GM21825 (cell line): ENCODE results near the gene MYRF.

Source experiments
- ATAC-seq: cut with Tn5 transposase; IDR thresholded peaks from one replicate; pipeline ENCODE4 v1.9.1; 2021; ENCODE audit warnings: mild to moderate bottlenecking, moderate library complexity; ENCODE audit not compliant: unreplicated experiment

The MYRF gene

GRCh38 chr11:61814958-61815789, 62.7 kb downstream of the MYRF start:
- peak; percentile 43 for ATAC-seq

- ATAC-seq: peak; percentile 28
These were observed 63.6 kb downstream of the MYRF start for GRCh38 chr11:61815790-61816735.

- peak; percentile 59 for ATAC-seq
These were observed 64.5 kb downstream of the MYRF start, which contains the start of gene FADS1 for GRCh38 chr11:61816736-61817455. Gene FADS1, minus strand, starts transcription at chr11:61817003. Its CDS starts 74 bp downstream, at chr11:61816929.

- ATAC-seq: no peak
These were observed 65.2 kb downstream of the MYRF start for GRCh38 chr11:61817471-61818202.

GRCh38 chr11:61820174-61820573, 67.7 kb downstream of the MYRF start:
- no peak for ATAC-seq

- ATAC-seq: no peak
These were observed 74.6 kb downstream of the MYRF start for GRCh38 chr11:61826930-61827570.

GRCh38 chr11:61827571-61828378, 75.3 kb downstream of the MYRF start, which contains the start of gene FADS2:
Gene FADS2, plus strand, starts transcription at chr11:61828300. Its CDS starts 91 bp downstream, at chr11:61828391.
- ATAC-seq: peak; percentile 57

GRCh38 chr11:61828379-61828628, 75.9 kb downstream of the MYRF start:
- peak; percentile 2 for ATAC-seq

GRCh38 chr11:61828629-61829407, 76.4 kb downstream of the MYRF start:
- no peak for ATAC-seq

GRCh38 chr11:61829806-61830205, 77.4 kb downstream of the MYRF start:
- no peak for ATAC-seq

GRCh38 chr11:61830237-61831105, 78.0 kb downstream of the MYRF start:
- ATAC-seq: no peak

- no peak for ATAC-seq
These were observed 79.8 kb downstream of the MYRF start for GRCh38 chr11:61832207-61832606.

- ATAC-seq: no peak
These were observed 80.3 kb downstream of the MYRF start for GRCh38 chr11:61832754-61833153.

- ATAC-seq: no peak
These were observed 81.0 kb downstream of the MYRF start for GRCh38 chr11:61833471-61833870.

GRCh38 chr11:61833926-61834277, 81.5 kb downstream of the MYRF start:
- ATAC-seq: no peak

- peak; percentile 89 for ATAC-seq
These were observed 82.0 kb downstream of the MYRF start for GRCh38 chr11:61834278-61835048.

- no peak for ATAC-seq
These were observed 83.8 kb downstream of the MYRF start for GRCh38 chr11:61836193-61836592.
